Measurements from ENCODE around the gene SOCS7. TPM values are rescaled to one million over a fixed set of nuclear protein-coding genes. Genes with fewer than 3 reads are reported as not detected.

Gene SOCS7
- total and polyA plus RNA-seq, 2 experiments from 2014 or later = 1.3 to 6.8 TPM

DNA sequence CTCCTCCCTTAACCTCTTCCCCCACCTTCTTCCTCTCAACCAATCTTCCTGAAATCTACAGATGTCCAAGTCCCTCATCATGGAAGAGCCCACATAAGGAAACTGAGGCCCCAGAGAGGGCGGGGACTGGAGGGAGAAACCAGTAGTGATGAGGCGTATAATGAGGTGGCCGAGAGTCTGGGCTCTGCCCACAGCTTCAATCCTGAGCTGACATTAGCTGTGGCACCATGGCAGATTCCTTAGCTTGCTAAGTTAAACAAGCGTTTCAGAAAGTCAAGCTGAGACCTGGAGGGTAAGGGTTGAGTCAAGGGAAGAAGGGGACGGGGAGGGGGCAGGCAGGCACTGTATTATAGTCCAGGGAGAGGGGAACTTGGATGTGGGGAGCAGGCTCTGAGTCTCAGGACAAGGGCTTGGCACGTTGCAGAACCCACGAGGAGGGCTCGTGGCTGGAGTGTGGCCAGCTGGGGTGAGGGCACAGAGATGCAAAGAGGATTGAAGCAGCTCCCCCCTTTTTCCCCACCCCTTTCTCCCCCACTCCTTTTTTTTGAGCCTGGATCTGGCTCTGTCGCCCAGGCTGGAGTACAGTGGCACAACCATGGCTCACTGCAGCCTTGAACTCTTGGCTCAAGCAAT, 89.9 kb downstream of the SOCS7 start:
- H3K4me1 ChIP-seq (ENCODE audit: insufficient read depth) = peaks cover 12% of the 10 kb centered on the region
- no peaks in the 10 kb centered on the region for H3K27me3 ChIP-seq (replicated peaks; ENCODE audit: insufficient read depth)
- no peaks in the 10 kb centered on the region for H4K20me1 ChIP-seq (ENCODE audit: insufficient read depth)
- no peak for DNase-seq
- no peak for TF ChIP-seq EZH2 (IDR thresholded peaks at IDR 0.05; ENCODE audit: insufficient read depth, poor library complexity, severe bottlenecking)
- peaks cover 81% of the 10 kb centered on the region for H3K79me2 ChIP-seq (ENCODE audit: insufficient read depth)
- no peak overlapping the region for H3K27ac ChIP-seq
- in situ Hi-C loops (cut with MboI) = no loop called here
- no peak overlapping the region for H3K4me2 ChIP-seq (ENCODE audit: unreplicated experiment)
- no peaks in the 10 kb centered on the region for H3F3A ChIP-seq (ENCODE audit: insufficient read depth)
- H3K4me3 ChIP-seq = no peak overlapping the region
- H3K36me3 ChIP-seq (ENCODE audit: low read depth) = no peaks in the 10 kb centered on the region
- no peak overlapping the region for H3K9ac ChIP-seq
- 67 to 70% methylated on average over 9 of the region's 9 CpGs for WGBS, 2 experiments (ENCODE audit: low coverage in 1 of 2, low lambda C conversion rate in 2 of 2, missing lambda C conversion rate in 2 of 2)
- H3K9me3 ChIP-seq (ENCODE audit: low read depth) = no peaks in the 10 kb centered on the region
- no peak overlapping the region for H2AFZ ChIP-seq
- H3K9me2 ChIP-seq (ENCODE audit: insufficient read depth) = no peaks in the 10 kb centered on the region

- Histone ChIP-seq H2AFZ (no peak overlapping the region), H3K4me1 (ENCODE audit: insufficient read depth) (peaks cover 13% of the 10 kb centered on the region), H3K27me3 (replicated peaks; ENCODE audit: insufficient read depth) (no peaks in the 10 kb centered on the region), H3K4me3 (no peak overlapping the region), H3K27ac (no peak overlapping the region), H3K9ac (no peak overlapping the region), H3K36me3 (ENCODE audit: low read depth) (no peaks in the 10 kb centered on the region), H3K79me2 (ENCODE audit: insufficient read depth) (peaks cover 79% of the 10 kb centered on the region), H3K9me3 (ENCODE audit: low read depth) (no peaks in the 10 kb centered on the region), H3K4me2 (ENCODE audit: unreplicated experiment) (no peak overlapping the region), H3F3A (ENCODE audit: insufficient read depth) (no peaks in the 10 kb centered on the region), H3K9me2 (ENCODE audit: insufficient read depth) (no peaks in the 10 kb centered on the region), H4K20me1 (ENCODE audit: insufficient read depth) (no peaks in the 10 kb centered on the region)
- in situ Hi-C loops (cut with MboI) = no loop called here
- no peak for TF ChIP-seq EZH2phosphoT487 (IDR thresholded peaks at IDR 0.05; ENCODE audit: insufficient read depth, low read depth)
- no peak for TF ChIP-seq EZH2 (IDR thresholded peaks at IDR 0.05; ENCODE audit: insufficient read depth, poor library complexity, severe bottlenecking)
- WGBS, 2 experiments (ENCODE audit: low coverage in 1 of 2, low lambda C conversion rate in 2 of 2, missing lambda C conversion rate in 2 of 2) = 23 to 31% methylated on average over 4 of the region's 4 CpGs
- DNase-seq = peak; percentile 55
Observed at GRCh38 chr17:38442548-38442947, 90.9 kb downstream of the SOCS7 start.

DNA sequence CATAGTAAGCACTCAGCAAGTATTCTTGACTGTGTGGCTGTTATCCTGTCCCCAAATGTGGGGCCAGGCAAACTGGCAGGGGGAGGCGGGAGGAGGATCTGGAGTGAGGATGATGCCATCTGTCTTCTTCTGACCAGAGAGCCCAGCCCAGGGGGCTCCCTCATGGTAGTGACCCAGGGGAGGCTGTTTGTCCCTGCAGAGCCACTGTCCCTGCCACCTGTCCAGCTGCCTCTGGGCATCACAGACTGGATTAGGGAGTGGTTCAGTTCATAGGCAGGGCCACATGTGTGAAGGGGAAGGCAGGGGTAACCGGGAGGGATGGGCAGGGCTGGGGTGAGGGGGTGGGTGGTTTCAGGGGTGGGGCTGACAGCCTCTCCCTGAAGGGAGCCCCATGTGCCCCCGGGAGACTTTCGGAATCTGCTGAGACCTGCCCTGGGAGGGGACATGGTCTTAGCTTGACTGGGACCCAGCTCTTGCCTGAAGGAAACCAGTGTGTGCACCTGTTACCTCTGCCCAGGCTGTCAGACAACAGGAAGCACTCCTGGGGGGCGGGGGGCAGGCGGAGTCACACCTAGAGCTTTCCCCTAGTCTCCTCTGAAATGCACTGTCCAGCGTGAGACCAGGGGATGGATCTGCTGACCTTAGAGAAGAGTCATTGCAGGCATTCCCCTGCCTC, 91.8 kb downstream of the SOCS7 start:
- Histone ChIP-seq H3K4me1 (ENCODE audit: insufficient read depth) (peaks cover 23% of the 10 kb centered on the region), H3K79me2 (ENCODE audit: insufficient read depth) (peaks cover 80% of the 10 kb centered on the region), H2AFZ (no peak overlapping the region), H3K36me3 (ENCODE audit: low read depth) (no peaks in the 10 kb centered on the region), H4K20me1 (ENCODE audit: insufficient read depth) (no peaks in the 10 kb centered on the region), H3K4me2 (ENCODE audit: unreplicated experiment) (no peak overlapping the region), H3F3A (ENCODE audit: insufficient read depth) (no peaks in the 10 kb centered on the region), H3K4me3 (no peak overlapping the region), H3K9me2 (ENCODE audit: insufficient read depth) (no peaks in the 10 kb centered on the region), H3K27ac (no peak overlapping the region), H3K9me3 (ENCODE audit: low read depth) (no peaks in the 10 kb centered on the region), H3K9ac (no peak overlapping the region), H3K27me3 (replicated peaks; ENCODE audit: insufficient read depth) (no peaks in the 10 kb centered on the region)
- no peak for DNase-seq
- in situ Hi-C loops (cut with MboI) = no loop called here
- WGBS, 2 experiments (ENCODE audit: low coverage in 1 of 2, low lambda C conversion rate in 2 of 2, missing lambda C conversion rate in 2 of 2) = 57 to 66% methylated on average over 5 to 7 of the region's 7 CpGs
- TF ChIP-seq EZH2phosphoT487 (IDR thresholded peaks at IDR 0.05; ENCODE audit: insufficient read depth, low read depth) (no peak), EZH2 (IDR thresholded peaks at IDR 0.05; ENCODE audit: insufficient read depth, poor library complexity, severe bottlenecking) (no peak)

DNA sequence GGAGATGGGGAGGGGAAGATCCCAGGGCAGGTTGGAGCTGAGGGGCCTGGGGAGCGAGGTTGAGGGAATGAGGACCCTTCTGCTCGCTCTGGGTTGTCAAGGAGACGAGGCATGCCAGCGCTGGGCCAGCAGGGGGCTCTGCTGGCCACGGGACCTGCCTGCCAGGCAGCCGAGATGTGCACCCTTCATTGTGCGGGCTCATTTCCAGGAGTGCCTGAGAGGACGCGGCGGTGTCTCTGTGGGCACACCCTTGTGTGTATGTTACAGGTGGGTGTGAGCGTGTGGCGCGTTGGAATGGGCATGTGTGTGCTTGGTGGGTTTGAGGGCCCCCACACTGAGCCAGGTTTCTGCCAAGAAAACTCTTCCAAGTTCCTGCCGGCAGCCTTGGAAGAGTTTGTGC, 92.5 kb downstream of the SOCS7 start:
- no peak overlapping the region for H3K27ac ChIP-seq
- H3K36me3 ChIP-seq (ENCODE audit: low read depth) = no peaks in the 10 kb centered on the region
- in situ Hi-C loops (cut with MboI) = no loop called here
- no peak overlapping the region for H3K4me2 ChIP-seq (ENCODE audit: unreplicated experiment)
- no peaks in the 10 kb centered on the region for H3K27me3 ChIP-seq (replicated peaks; ENCODE audit: insufficient read depth)
- no peak overlapping the region for H3K9ac ChIP-seq
- no peaks in the 10 kb centered on the region for H3K9me3 ChIP-seq (ENCODE audit: low read depth)
- no peaks in the 10 kb centered on the region for H4K20me1 ChIP-seq (ENCODE audit: insufficient read depth)
- peaks cover 84% of the 10 kb centered on the region for H3K79me2 ChIP-seq (ENCODE audit: insufficient read depth)
- H3F3A ChIP-seq (ENCODE audit: insufficient read depth) = no peaks in the 10 kb centered on the region
- 0 out of 2 replicates have a peak overlapping the region, but pooled peaks have one; percentile 12 for H2AFZ ChIP-seq
- H3K9me2 ChIP-seq (ENCODE audit: insufficient read depth) = no peaks in the 10 kb centered on the region
- peaks cover 29% of the 10 kb centered on the region for H3K4me1 ChIP-seq (ENCODE audit: insufficient read depth)
- DNase-seq = peak; percentile 89
- no peak for TF ChIP-seq EZH2 (IDR thresholded peaks at IDR 0.05; ENCODE audit: insufficient read depth, poor library complexity, severe bottlenecking)
- TF ChIP-seq EZH2phosphoT487 (IDR thresholded peaks at IDR 0.05; ENCODE audit: insufficient read depth, low read depth) = no peak
- H3K4me3 ChIP-seq = no peak overlapping the region; the same call in 1 of the 2 replicates
- 1 to 4% methylated on average over 14 of the region's 14 CpGs for WGBS, 2 experiments (ENCODE audit: low coverage in 1 of 2, low lambda C conversion rate in 2 of 2, missing lambda C conversion rate in 2 of 2)
